ENCODE results near the gene ARFIP1. TPM values are rescaled to one million over a fixed set of nuclear protein-coding genes. Genes with fewer than 3 reads are reported as not detected.

Gene ARFIP1
- total RNA-seq, 5 donors from 2014 or later (not counting 1 experiment from before 2014, with no cell fraction given) = 8.2 to 16.3 (median 12.1) TPM

- POLR2A ChIA-PET = interaction anchor here in 1 of 2 donors (0.6 kb wide), 1 partner anchor 19 kb away, joined by 3 read pairs; no protein-coding TSS in a partner anchor
- no peaks in the 10 kb centered on the region for H3K27me3 Mint-ChIP-seq
- H3K4me3 Mint-ChIP-seq = no peak overlapping the region
- no peak overlapping the region for H3K27ac Mint-ChIP-seq
- CTCF ChIA-PET = interaction anchor here in 1 of 2 donors (0.7 kb wide), 1 partner anchor 227 kb away, joined by 3 read pairs; no protein-coding TSS in a partner anchor
- Histone ChIP-seq H3K9me3 (no peaks in the 10 kb centered on the region), H3K4me3 (ENCODE audit: control insufficient read depth in 1 of 2, extremely low read depth in 1 of 2, low read length in 1 of 2) (no peak overlapping the region), H3K36me3 (ENCODE audit: control insufficient read depth in 2 of 2, extremely low read depth in 1 of 2, insufficient read depth in 1 of 2, low read length in 1 of 2) (peaks cover 0 to 3% of the 10 kb centered on the region in 2 donors), H3K4me1 (ENCODE audit: control insufficient read depth in 1 of 2, extremely low read depth in 1 of 2, insufficient read depth in 2 of 2, low read length in 2 of 2) (no peaks in the 10 kb centered on the region), H3K27me3 (replicated peaks in 1 of 2; ENCODE audit: control insufficient read depth in 2 of 2, extremely low read depth in 1 of 2, insufficient read depth in 2 of 2, low read length in 1 of 2) (no peaks in the 10 kb centered on the region), H3K27ac (ENCODE audit: low read length) (no peak overlapping the region)
- no peaks in the 10 kb centered on the region for H3K4me1 Mint-ChIP-seq
- DNase-seq (no peak), ATAC-seq (replicated peaks in 1 of 4) (no peak)
- peaks cover 24% of the 10 kb centered on the region for H3K36me3 Mint-ChIP-seq
- no peaks in the 10 kb centered on the region for H3K9me3 Mint-ChIP-seq
Measured at GRCh38 chr4:152900395-152900794, 120.6 kb downstream of the ARFIP1 start.

- no peak overlapping the region for H3K27ac Mint-ChIP-seq
- Histone ChIP-seq H3K27me3 (replicated peaks in 1 of 2; ENCODE audit: control insufficient read depth in 2 of 2, extremely low read depth in 1 of 2, insufficient read depth in 2 of 2, low read length in 1 of 2) (no peaks in the 10 kb centered on the region), H3K4me1 (ENCODE audit: control insufficient read depth in 1 of 2, extremely low read depth in 1 of 2, insufficient read depth in 2 of 2, low read length in 2 of 2) (no peaks in the 10 kb centered on the region), H3K27ac (ENCODE audit: low read length) (no peak overlapping the region), H3K36me3 (ENCODE audit: control insufficient read depth in 2 of 2, extremely low read depth in 1 of 2, insufficient read depth in 1 of 2, low read length in 1 of 2) (peaks cover 0 to 3% of the 10 kb centered on the region in 2 donors), H3K4me3 (ENCODE audit: control insufficient read depth in 1 of 2, extremely low read depth in 1 of 2, low read length in 1 of 2) (no peak overlapping the region), H3K9me3 (no peaks in the 10 kb centered on the region)
- H3K36me3 Mint-ChIP-seq = peaks cover 26% of the 10 kb centered on the region
- ChIA-PET CTCF (no interaction called here), POLR2A (interaction anchor here in 1 of 2 donors (0.6 kb wide), 1 partner anchor 19 kb away, joined by 3 read pairs; no protein-coding TSS in a partner anchor)
- H3K4me1 Mint-ChIP-seq = no peaks in the 10 kb centered on the region
- DNase-seq (no peak), ATAC-seq (replicated peaks in 1 of 4) (no peak)
- no peaks in the 10 kb centered on the region for H3K9me3 Mint-ChIP-seq
- no peak overlapping the region for H3K4me3 Mint-ChIP-seq
- no peaks in the 10 kb centered on the region for H3K27me3 Mint-ChIP-seq
- no CpG with 5 or more reads among the region's 3 CpGs for WGBS (ENCODE audit: insufficient coverage)
Measured at GRCh38 chr4:152901205-152901604, 121.5 kb downstream of the ARFIP1 start.

GRCh38 chr4:152903658-152904057 lies 123.9 kb downstream of the ARFIP1 start:
- no peaks in the 10 kb centered on the region for H3K27me3 ChIP-seq (replicated peaks in 1 of 2; ENCODE audit: control insufficient read depth in 2 of 2, extremely low read depth in 1 of 2, insufficient read depth in 2 of 2, low read length in 1 of 2)
- no peaks in the 10 kb centered on the region for H3K36me3 ChIP-seq (ENCODE audit: control insufficient read depth in 2 of 2, extremely low read depth in 1 of 2, insufficient read depth in 1 of 2, low read length in 1 of 2)
- H3K27ac Mint-ChIP-seq = no peak overlapping the region
- no peaks in the 10 kb centered on the region for H3K9me3 Mint-ChIP-seq
- no peak overlapping the region for H3K4me3 ChIP-seq (ENCODE audit: control insufficient read depth in 1 of 2, extremely low read depth in 1 of 2, low read length in 1 of 2)
- no peaks in the 10 kb centered on the region for H3K27me3 Mint-ChIP-seq
- H3K36me3 Mint-ChIP-seq = peaks cover 36% of the 10 kb centered on the region
- no peak for ATAC-seq (replicated peaks in 1 of 4)
- CTCF ChIA-PET = interaction anchor here in 1 of 2 donors (0.6 kb wide), 1 partner anchor 171 kb away, joined by 4 read pairs; no protein-coding TSS in a partner anchor
- no peaks in the 10 kb centered on the region for H3K4me1 ChIP-seq (ENCODE audit: control insufficient read depth in 1 of 2, extremely low read depth in 1 of 2, insufficient read depth in 2 of 2, low read length in 2 of 2)
- DNase-seq = no peak
- POLR2A ChIA-PET = no interaction called here
- no peaks in the 10 kb centered on the region for H3K4me1 Mint-ChIP-seq
- no peak overlapping the region for H3K27ac ChIP-seq (ENCODE audit: low read length)
- no peaks in the 10 kb centered on the region for H3K9me3 ChIP-seq
- no peak overlapping the region for H3K4me3 Mint-ChIP-seq

- Mint-ChIP-seq H3K27me3 (no peaks in the 10 kb centered on the region), H3K27ac (no peak overlapping the region), H3K9me3 (no peaks in the 10 kb centered on the region), H3K4me3 (no peak overlapping the region), H3K4me1 (no peaks in the 10 kb centered on the region), H3K36me3 (peaks cover 29% of the 10 kb centered on the region)
- peaks cover 0 to 5% of the 10 kb centered on the region in 2 donors for H3K36me3 ChIP-seq (ENCODE audit: control insufficient read depth in 2 of 2, extremely low read depth in 1 of 2, insufficient read depth in 1 of 2, low read length in 1 of 2)
- WGBS (ENCODE audit: insufficient coverage) = no CpG with 5 or more reads among the region's 4 CpGs
- ATAC-seq (replicated peaks in 1 of 4) (no peak), DNase-seq (no peak)
- H3K4me3 ChIP-seq (ENCODE audit: control insufficient read depth in 1 of 2, extremely low read depth in 1 of 2, low read length in 1 of 2) = no peak overlapping the region
- H3K9me3 ChIP-seq = no peaks in the 10 kb centered on the region
- POLR2A ChIA-PET = no interaction called here
- no peaks in the 10 kb centered on the region for H3K27me3 ChIP-seq (replicated peaks in 1 of 2; ENCODE audit: control insufficient read depth in 2 of 2, extremely low read depth in 1 of 2, insufficient read depth in 2 of 2, low read length in 1 of 2)
- H3K27ac ChIP-seq (ENCODE audit: low read length) = no peak overlapping the region
- no peaks in the 10 kb centered on the region for H3K4me1 ChIP-seq (ENCODE audit: control insufficient read depth in 1 of 2, extremely low read depth in 1 of 2, insufficient read depth in 2 of 2, low read length in 2 of 2)
- CTCF ChIA-PET = no interaction called here
Measured at GRCh38 chr4:152909901-152910300, 130.1 kb downstream of the ARFIP1 start.

GRCh38 chr4:152910521-152910920 lies 130.8 kb downstream of the ARFIP1 start:
- POLR2A ChIA-PET = no interaction called here
- Histone ChIP-seq H3K27ac (ENCODE audit: low read length) (no peak overlapping the region), H3K9me3 (no peaks in the 10 kb centered on the region), H3K36me3 (ENCODE audit: control insufficient read depth in 2 of 2, extremely low read depth in 1 of 2, insufficient read depth in 1 of 2, low read length in 1 of 2) (peaks cover 0 to 5% of the 10 kb centered on the region in 2 donors), H3K4me1 (ENCODE audit: control insufficient read depth in 1 of 2, extremely low read depth in 1 of 2, insufficient read depth in 2 of 2, low read length in 2 of 2) (no peaks in the 10 kb centered on the region), H3K27me3 (replicated peaks in 1 of 2; ENCODE audit: control insufficient read depth in 2 of 2, extremely low read depth in 1 of 2, insufficient read depth in 2 of 2, low read length in 1 of 2) (no peaks in the 10 kb centered on the region), H3K4me3 (ENCODE audit: control insufficient read depth in 1 of 2, extremely low read depth in 1 of 2, low read length in 1 of 2) (no peak overlapping the region)
- CTCF ChIA-PET = no interaction called here
- Mint-ChIP-seq H3K4me1 (no peaks in the 10 kb centered on the region), H3K4me3 (no peak overlapping the region), H3K27me3 (no peaks in the 10 kb centered on the region), H3K9me3 (no peaks in the 10 kb centered on the region), H3K36me3 (peaks cover 28% of the 10 kb centered on the region), H3K27ac (no peak overlapping the region)
- DNase-seq = no peak
- WGBS (ENCODE audit: insufficient coverage) = no CpG with 5 or more reads among the region's 3 CpGs
- ATAC-seq (replicated peaks in 1 of 4) = no peak

- CTCF ChIA-PET = interaction anchor here in 1 of 2 donors (0.9 kb wide), 1 partner anchor 32 kb away, joined by 3 read pairs; no protein-coding TSS in a partner anchor
- H3K4me1 ChIP-seq (ENCODE audit: control insufficient read depth in 1 of 2, extremely low read depth in 1 of 2, insufficient read depth in 2 of 2, low read length in 2 of 2) = no peaks in the 10 kb centered on the region
- ATAC-seq (replicated peaks in 1 of 4) (no peak), DNase-seq (no peak)
- H3K9me3 ChIP-seq = no peaks in the 10 kb centered on the region
- Mint-ChIP-seq H3K4me3 (no peak overlapping the region), H3K36me3 (peaks cover 21% of the 10 kb centered on the region), H3K9me3 (peaks cover 7 to 17% (median 13%) of the 10 kb centered on the region in 3 donors), H3K4me1 (no peaks in the 10 kb centered on the region), H3K27me3 (peaks cover 2 to 5% of the 10 kb centered on the region in 2 donors), H3K27ac (no peak overlapping the region)
- WGBS (ENCODE audit: insufficient coverage) = 93% methylated on average over 2 of the region's 3 CpGs
- H3K36me3 ChIP-seq (ENCODE audit: control insufficient read depth in 2 of 2, extremely low read depth in 1 of 2, insufficient read depth in 1 of 2, low read length in 1 of 2) = no peaks in the 10 kb centered on the region
- no peaks in the 10 kb centered on the region for H3K27me3 ChIP-seq (replicated peaks in 1 of 2; ENCODE audit: control insufficient read depth in 2 of 2, extremely low read depth in 1 of 2, insufficient read depth in 2 of 2, low read length in 1 of 2)
- H3K27ac ChIP-seq (ENCODE audit: low read length) = no peak overlapping the region
- no peak overlapping the region for H3K4me3 ChIP-seq (ENCODE audit: control insufficient read depth in 1 of 2, extremely low read depth in 1 of 2, low read length in 1 of 2)
- POLR2A ChIA-PET = no interaction called here
Measured at GRCh38 chr4:152917543-152918395, 138.0 kb downstream of the ARFIP1 start.
